SK-N-SH (cell line): ENCODE results near the gene KCNJ10. TPM values are rescaled to one million over a fixed set of nuclear protein-coding genes. Genes with fewer than 3 reads are reported as not detected.

Experiments
- CTCF ChIA-PET: fragments of 300-600, 350-600 bp; formaldehyde crosslinking; extraction: SDS; loops from one replicate; lab custom pipeline; 2021; lab: Yijun Ruan, JAX
- POLR2A ChIA-PET: fragments of 350-600 bp; sonication (Branson Sonifier 250); formaldehyde crosslinking; extraction: SDS; loops from one replicate; lab custom pipeline; 2020; ENCODE audit warnings: antibody characterized with exemption, inconsistent platforms; lab: Yijun Ruan, JAX
- DNase-seq: peaks from one replicate; pipeline ENCODE4 v3.0.0; 2012
- H2AFZ ChIP-seq: fragments of 200-600 bp; sonication (generic); 2 replicates; pipeline ENCODE4 v1.8.1; 2016; ENCODE audit warnings: antibody characterized with exemption, mild to moderate bottlenecking, low read depth
- H3F3A ChIP-seq: fragments of 200-600 bp; sonication (generic); replicated peaks from 2 replicates; pipeline ENCODE3; 2016; ENCODE audit warnings: antibody characterized with exemption, mild to moderate bottlenecking; ENCODE audit not compliant: insufficient read depth
- H3K27ac ChIP-seq, 2 experiments: fragments of 200-500 bp in 1 of 2; fragments of 200-600 bp in 1 of 2; sonication (Bioruptor generic) in 1 of 2; sonication (generic), shearing (Covaris generic) in 1 of 2; 2 replicates each; pipeline versions ENCODE4 v1.5.1 to v1.6.1; 2014 to 2016; ENCODE audit warnings: low read depth in 2 of 2, inconsistent platforms in 1 of 2, low read length in 1 of 2, mild to moderate bottlenecking in 1 of 2, mixed read lengths in 1 of 2
- H3K27me3 ChIP-seq: fragments of 200-600 bp; sonication (generic), shearing (Covaris generic); 2 replicates; pipeline ENCODE4 v1.6.1; 2016; ENCODE audit warnings: mixed run types; ENCODE audit not compliant: insufficient read depth
- H3K36me3 ChIP-seq, 2 experiments: fragments of 200-500 bp in 1 of 2; fragments of 200-600 bp in 1 of 2; sonication (Bioruptor generic) in 1 of 2; sonication (generic) in 1 of 2; replicated peaks in 1 of 2; 2 replicates each; pipeline versions ENCODE3 to v1.5.1; 2014 to 2016; ENCODE audit warnings: low read length in 1 of 2, mild to moderate bottlenecking in 1 of 2; ENCODE audit not compliant: insufficient read depth in 2 of 2, control insufficient read depth in 1 of 2
- H3K4me1 ChIP-seq, 2 experiments: fragments of 200-500 bp in 1 of 2; fragments of 200-600 bp in 1 of 2; sonication (Bioruptor generic) in 1 of 2; sonication (generic), shearing (Covaris generic) in 1 of 2; 2 replicates each; pipeline versions ENCODE4 v1.5.1 to v1.6.1; 2014 to 2016; ENCODE audit warnings: low read depth in 1 of 2, low read length in 1 of 2, mixed run types in 1 of 2; ENCODE audit not compliant: insufficient read depth in 2 of 2, control insufficient read depth in 1 of 2
- H3K4me2 ChIP-seq: fragments of 200-600 bp; sonication (generic), shearing (Covaris generic); 2 replicates; pipeline ENCODE4 v1.6.1; 2017; ENCODE audit warnings: mixed run types
- H3K4me3 ChIP-seq, 2 experiments: fragments of 200-500 bp in 1 of 2; fragments of 200-600 bp in 1 of 2; sonication (Bioruptor generic) in 1 of 2; sonication (generic), shearing (Covaris generic) in 1 of 2; 2 replicates each; pipeline versions ENCODE4 v1.5.1 to v1.8.1; 2014 to 2016; ENCODE audit warnings: low read depth in 2 of 2, inconsistent platforms in 1 of 2, low read length in 1 of 2, mild to moderate bottlenecking in 1 of 2, mixed read lengths in 1 of 2, moderate library complexity in 1 of 2
- H3K79me2 ChIP-seq: fragments of 200-600 bp; sonication (generic); 2 replicates; pipeline ENCODE4 v1.8.1; 2017; ENCODE audit warnings: mild to moderate bottlenecking; ENCODE audit not compliant: insufficient read depth
- H3K9ac ChIP-seq: fragments of 200-600 bp; sonication (generic); 2 replicates; pipeline ENCODE4 v1.6.1; 2017; ENCODE audit warnings: mixed run types
- H3K9me2 ChIP-seq: fragments of 200-600 bp; sonication (generic); 2 replicates; pipeline ENCODE4 v1.6.1; 2017; ENCODE audit warnings: mixed run types
- H3K9me3 ChIP-seq: fragments of 200-600 bp; sonication (generic); 2 replicates; pipeline ENCODE4 v1.6.1; 2017; ENCODE audit warnings: mixed run types, mild to moderate bottlenecking, moderate library complexity
- H4K20me1 ChIP-seq: fragments of 200-600 bp; sonication (generic); 2 replicates; pipeline ENCODE4 v1.6.1; 2017; ENCODE audit warnings: mild to moderate bottlenecking, mixed run types; ENCODE audit not compliant: insufficient read depth
- CTCF ChIP-seq: fragments of 200-600 bp; sonication (generic); IDR thresholded peaks from 2 replicates; pipeline ENCODE4 v1.6.1; 2017; ENCODE audit warnings: antibody characterized with exemption, mild to moderate bottlenecking, moderate library complexity
- ELF1 ChIP-seq: IDR thresholded peaks from 2 replicates; pipeline ENCODE4 v1.4.0; 2012
- FOSL2 ChIP-seq: IDR thresholded peaks from 2 replicates; pipeline ENCODE4 v1.4.0; 2012; ENCODE audit warnings: low read depth, mild to moderate bottlenecking, moderate library complexity, borderline replicate concordance
- FOXJ3 ChIP-seq: sonication (generic); formaldehyde crosslinking; IDR thresholded peaks from 2 replicates; pipeline ENCODE4 v1.5.1; 2020; ENCODE audit warnings: mild to moderate bottlenecking, missing genetic modification reagents
- FOXM1 ChIP-seq: IDR thresholded peaks from 2 replicates; pipeline ENCODE4 v1.4.0; 2012; ENCODE audit warnings: low read depth, mild to moderate bottlenecking
- GABPA ChIP-seq: IDR thresholded peaks from 2 replicates; pipeline ENCODE4 v1.4.0; 2012; ENCODE audit warnings: low read depth, mild to moderate bottlenecking
- GATA2 ChIP-seq: sonication (generic); formaldehyde crosslinking; IDR thresholded peaks from 2 replicates; pipeline ENCODE4 v1.5.0; 2020; ENCODE audit warnings: mild to moderate bottlenecking, missing genetic modification reagents
- JUND ChIP-seq: IDR thresholded peaks from 2 replicates; pipeline ENCODE4 v1.4.0; 2012
- MAX ChIP-seq: IDR thresholded peaks from 2 replicates; pipeline ENCODE4 v1.4.0; 2012; ENCODE audit warnings: low read depth
- MXI1 ChIP-seq: IDR thresholded peaks from 2 replicates; pipeline ENCODE4 v1.6.1; 2012; ENCODE audit warnings: mild to moderate bottlenecking, low read depth, low read length, improper control_type of control experiment
- PBX3 ChIP-seq: IDR thresholded peaks from 2 replicates; pipeline ENCODE4; 2012
- POLR2AphosphoS5 ChIP-seq: IDR thresholded peaks from 2 replicates; pipeline ENCODE4 v1.6.1; 2012; ENCODE audit warnings: low read depth, low read length
- RCOR1 ChIP-seq: fragments of 150-350 bp; IDR thresholded peaks from 2 replicates; pipeline ENCODE4 v1.6.1; 2017; ENCODE audit warnings: antibody characterized with exemption, low read length
- RFX5 ChIP-seq: IDR thresholded peaks from 2 replicates; pipeline ENCODE4 v1.6.1; 2012; ENCODE audit warnings: mild to moderate bottlenecking, improper control_type of control experiment, low read length
- RXRA ChIP-seq: IDR thresholded peaks from 2 replicates; pipeline ENCODE4 v1.4.0; 2012; ENCODE audit warnings: low read depth, mild to moderate bottlenecking, borderline replicate concordance
- SMC3 ChIP-seq: IDR thresholded peaks from 2 replicates; pipeline ENCODE4 v1.6.1; 2012; ENCODE audit warnings: low read depth, low read length, improper control_type of control experiment
- TCF12 ChIP-seq: IDR thresholded peaks from 2 replicates; pipeline ENCODE4 v1.4.0; 2012
- TEAD4 ChIP-seq: IDR thresholded peaks from 2 replicates; pipeline ENCODE4 v1.4.0; 2012; ENCODE audit warnings: mild to moderate bottlenecking, borderline replicate concordance; ENCODE audit not compliant: insufficient read depth
- USF2 ChIP-seq: fragments of 150-350 bp; IDR thresholded peaks from 2 replicates; pipeline ENCODE4 v1.6.1; 2017; ENCODE audit warnings: antibody characterized with exemption, low read length, low read depth, borderline replicate concordance
- WGBS: methylation state at CpG from one replicate; pipeline ENCODE4 v1.1.6; 2017; ENCODE audit warnings: low lambda C conversion rate; 5-methylcytosine and 5-hydroxymethylcytosine counted together
- polyA plus RNA-seq, 3 experiments: library from polyadenylated mRNA; depleted of rRNA; stranded (reverse); fragments of >200 nt; gene quantifications; 2 replicates each; pipeline ENCODE4 v1.2.3, GENCODE V29; 2012

Gene KCNJ10
- polyA plus RNA-seq, 1 of the 3 experiments (the other 2 are of a cell fraction) = not detected

- Histone ChIP-seq H3K4me1 (no peaks in the 10 kb centered on the region), H3K27me3 (peaks cover 17% of the 10 kb centered on the region; the same call in 1 of the 2 replicates), H3K36me3 (no peaks in the 10 kb centered on the region), H4K20me1 (no peaks in the 10 kb centered on the region), H3K9me2 (no peaks in the 10 kb centered on the region), H3F3A (no peaks in the 10 kb centered on the region), H3K4me2 (no peak overlapping the region), H3K9me3 (no peaks in the 10 kb centered on the region), H2AFZ (no peak overlapping the region), H3K9ac (no peak overlapping the region), H3K79me2 (no peaks in the 10 kb centered on the region), H3K27ac (no peak overlapping the region), H3K4me3 (no peak overlapping the region)
- WGBS = 75% methylated on average over 11 of the region's 11 CpGs
- POLR2A ChIA-PET = no interaction called here
- DNase-seq = no peak
- CTCF ChIA-PET = no interaction called here
- TF ChIP-seq JUND (no peak), TCF12 (no peak), CTCF (no peak), RXRA (no peak), SMC3 (no peak), ELF1 (no peak), GATA2 (CRISPR knock-in tag) (no peak), POLR2AphosphoS5 (no peak), FOXM1 (no peak)
Measured at GRCh38 chr1:159962176-159962575, 107.8 kb downstream of the KCNJ10 start.

- CTCF ChIA-PET = interaction anchor here (13.1 kb wide), 1 partner anchor 45 kb away, joined by 100 read pairs; no protein-coding TSS in a partner anchor
- no peaks in the 10 kb centered on the region for H3K9me3 ChIP-seq
- 74% methylated on average over 15 of the region's 15 CpGs for WGBS
- TF ChIP-seq GABPA (no peak), RCOR1 (no peak), TCF12 (no peak), PBX3 (no peak), CTCF (no peak), TEAD4 (no peak), MAX (no peak), FOSL2 (no peak), USF2 (no peak), MXI1 (no peak), RFX5 (no peak), FOXJ3 (CRISPR knock-in tag) (no peak)
- H2AFZ ChIP-seq = peak overlapping the region; percentile 53
- H3K36me3 ChIP-seq = no peaks in the 10 kb centered on the region
- H3K9ac ChIP-seq = no peak overlapping the region
- H4K20me1 ChIP-seq = no peaks in the 10 kb centered on the region
- H3F3A ChIP-seq = no peaks in the 10 kb centered on the region
- POLR2A ChIA-PET = no interaction called here
- DNase-seq = no peak
- no peak overlapping the region for H3K27ac ChIP-seq
- peaks cover 17% of the 10 kb centered on the region; the same call in 1 of the 2 replicates for H3K27me3 ChIP-seq
- H3K79me2 ChIP-seq = no peaks in the 10 kb centered on the region
- H3K4me2 ChIP-seq = no peak overlapping the region
- H3K4me3 ChIP-seq = no peak overlapping the region; a peak in 1 of 4 replicates
- H3K9me2 ChIP-seq = no peaks in the 10 kb centered on the region
- no peaks in the 10 kb centered on the region for H3K4me1 ChIP-seq
Measured at GRCh38 chr1:159961636-159962035, 108.3 kb downstream of the KCNJ10 start.
